B cell (primary cell): ENCODE results near the gene LARGE2.

Experiments
- EZH2 ChIP-seq: IDR thresholded peaks from 2 replicates; pipeline ENCODE4 v1.6.1; 2012; ENCODE audit warnings: borderline replicate concordance, low read depth, mild to moderate bottlenecking, moderate library complexity, low read length; ENCODE audit not compliant: insufficient read depth, poor library complexity, severe bottlenecking
- TF ChIP-seq, protein P1 (sequence below): fragments of 200-600 bp; IDR thresholded peaks from one replicate; pipeline ENCODE4 v1.8.0; 2022; ENCODE audit warnings: antibody characterized with exemption, mild to moderate bottlenecking

DNA sequence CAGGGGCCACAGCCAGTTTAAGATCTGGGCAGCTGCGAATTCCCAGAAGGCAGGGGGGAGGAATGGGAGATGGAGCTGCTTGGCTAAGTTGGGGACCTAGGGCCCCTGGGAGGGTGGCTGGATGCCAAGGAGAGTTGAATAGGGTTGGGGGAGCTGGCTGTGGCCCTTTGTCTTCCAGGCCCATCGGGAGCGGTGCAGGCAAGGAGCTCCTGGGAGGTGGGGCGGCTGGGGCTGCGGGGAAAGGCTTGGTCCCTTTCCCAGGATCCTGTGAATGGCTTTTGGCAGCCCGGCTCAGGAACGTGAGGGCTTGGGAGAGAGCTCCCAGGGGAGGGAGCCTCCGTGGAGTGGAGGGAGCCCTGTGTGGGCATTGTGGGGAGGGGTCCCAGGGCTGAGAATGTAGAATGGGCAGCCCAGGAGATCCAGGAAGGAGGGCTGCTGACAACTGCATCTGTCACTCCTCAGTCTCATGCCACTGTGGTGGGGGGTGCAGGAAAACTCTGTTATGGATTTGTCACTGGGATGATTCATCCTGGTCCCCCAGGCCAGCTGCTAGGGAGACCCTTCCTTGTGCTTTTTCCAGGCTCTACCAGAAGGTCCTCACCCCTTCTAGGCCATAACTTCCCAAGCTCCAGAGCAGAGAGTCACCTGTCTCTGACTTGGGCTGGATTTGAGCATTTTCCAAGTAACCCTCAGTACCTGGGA, 21.4 kb upstream of the LARGE2 start:
- TF ChIP-seq EZH2 = no peak
- TF ChIP-seq, protein P1, sequence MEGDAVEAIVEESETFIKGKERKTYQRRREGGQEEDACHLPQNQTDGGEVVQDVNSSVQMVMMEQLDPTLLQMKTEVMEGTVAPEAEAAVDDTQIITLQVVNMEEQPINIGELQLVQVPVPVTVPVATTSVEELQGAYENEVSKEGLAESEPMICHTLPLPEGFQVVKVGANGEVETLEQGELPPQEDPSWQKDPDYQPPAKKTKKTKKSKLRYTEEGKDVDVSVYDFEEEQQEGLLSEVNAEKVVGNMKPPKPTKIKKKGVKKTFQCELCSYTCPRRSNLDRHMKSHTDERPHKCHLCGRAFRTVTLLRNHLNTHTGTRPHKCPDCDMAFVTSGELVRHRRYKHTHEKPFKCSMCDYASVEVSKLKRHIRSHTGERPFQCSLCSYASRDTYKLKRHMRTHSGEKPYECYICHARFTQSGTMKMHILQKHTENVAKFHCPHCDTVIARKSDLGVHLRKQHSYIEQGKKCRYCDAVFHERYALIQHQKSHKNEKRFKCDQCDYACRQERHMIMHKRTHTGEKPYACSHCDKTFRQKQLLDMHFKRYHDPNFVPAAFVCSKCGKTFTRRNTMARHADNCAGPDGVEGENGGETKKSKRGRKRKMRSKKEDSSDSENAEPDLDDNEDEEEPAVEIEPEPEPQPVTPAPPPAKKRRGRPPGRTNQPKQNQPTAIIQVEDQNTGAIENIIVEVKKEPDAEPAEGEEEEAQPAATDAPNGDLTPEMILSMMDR = no peak
